IMR-90 (cell line): ENCODE results near the gene CACYBP. TPM values are rescaled to one million over a fixed set of nuclear protein-coding genes. Genes with fewer than 3 reads are reported as not detected.

Experiments used
- ATAC-seq: fragments of 200-7000 bp; cut with Tn5 transposase; 2 replicates; pipeline ENCODE4 v1.9.1; 2020; ENCODE audit warnings: low read depth, mild to moderate bottlenecking, moderate library complexity
- BruUV-seq: library from RNA; stranded (reverse); fragments of 400-500 nt; replicated peaks from 2 replicates; lab custom pipeline; 2021; lab: Mats Ljungman, UMichigan
- CTCF ChIA-PET: fragments of 300-600 bp; formaldehyde crosslinking; extraction: SDS; loops from one replicate; lab custom pipeline; 2021; ENCODE audit warnings: antibody characterized with exemption; lab: Yijun Ruan, JAX
- POLR2A ChIA-PET: fragments of 300-600 bp; sonication (Branson Sonifier 250); formaldehyde crosslinking; loops from one replicate; lab custom pipeline; 2022; ENCODE audit warnings: antibody characterized with exemption; ENCODE audit not compliant: unreplicated experiment; lab: Charles Lee
- DNase-seq: peaks from one replicate; pipeline ENCODE4 v3.0.0; 2013
- H2AFZ ChIP-seq: replicated peaks from 2 replicates; pipeline ENCODE3; 2013; ENCODE audit warnings: low read length, mild to moderate bottlenecking; ENCODE audit not compliant: poor library complexity
- H2AK5ac ChIP-seq: 2 replicates; pipeline ENCODE4 v1.6.1; 2013; ENCODE audit warnings: low read depth, low read length, inconsistent platforms
- H2AK9ac ChIP-seq: replicated peaks from 2 replicates; pipeline ENCODE3; 2013; ENCODE audit warnings: mild to moderate bottlenecking, low read depth, low read length, moderate library complexity; ENCODE audit not compliant: poor library complexity
- H2BK120ac ChIP-seq: 2 replicates; pipeline ENCODE4 v1.6.1; 2013; ENCODE audit warnings: low read depth, low read length, inconsistent platforms
- H2BK15ac ChIP-seq: 3 replicates; pipeline ENCODE4 v1.6.1; 2013; ENCODE audit warnings: low read depth, low read length, inconsistent platforms
- H2BK20ac ChIP-seq: 2 replicates; pipeline ENCODE4 v1.6.1; 2013; ENCODE audit warnings: low read depth, mild to moderate bottlenecking, inconsistent platforms, low read length, moderate library complexity
- H2BK5ac ChIP-seq: 2 replicates; pipeline ENCODE4 v1.6.1; 2013; ENCODE audit warnings: mild to moderate bottlenecking, low read depth, low read length, inconsistent platforms; ENCODE audit not compliant: poor library complexity, severe bottlenecking
- H3K14ac ChIP-seq: replicated peaks from 2 replicates; pipeline ENCODE4 v1.6.1; 2013; ENCODE audit warnings: low read depth, low read length, inconsistent platforms
- H3K18ac ChIP-seq: 2 replicates; pipeline ENCODE4 v1.6.1; 2013; ENCODE audit warnings: low read depth, low read length, control low read depth
- H3K23ac ChIP-seq: 2 replicates; pipeline ENCODE4 v1.6.1; 2013; ENCODE audit warnings: low read depth, low read length, inconsistent platforms
- H3K27ac ChIP-seq: 2 replicates; pipeline ENCODE4 v1.5.1; 2013; ENCODE audit warnings: mild to moderate bottlenecking, control low read depth, low read length; ENCODE audit not compliant: insufficient read depth
- H3K27me3 ChIP-seq: 2 replicates; pipeline ENCODE4 v1.6.1; 2013; ENCODE audit warnings: low read length; ENCODE audit not compliant: control insufficient read depth, insufficient read depth
- H3K36me3 ChIP-seq: 2 replicates; pipeline ENCODE4 v1.6.1; 2013; ENCODE audit warnings: low read length, mixed read lengths; ENCODE audit not compliant: control insufficient read depth, insufficient read depth
- H3K4ac ChIP-seq: 2 replicates; pipeline ENCODE4 v1.6.1; 2013; ENCODE audit warnings: low read depth, low read length, inconsistent platforms
- H3K4me1 ChIP-seq: 2 replicates; pipeline ENCODE4 v1.6.1; 2013; ENCODE audit warnings: low read length, mixed read lengths; ENCODE audit not compliant: control insufficient read depth, insufficient read depth
- H3K4me2 ChIP-seq: 2 replicates; pipeline ENCODE4 v1.6.1; 2013; ENCODE audit warnings: low read depth, mild to moderate bottlenecking, control low read depth, low read length, moderate library complexity
- H3K4me3 ChIP-seq: 2 replicates; pipeline ENCODE4 v1.5.1; 2013; ENCODE audit warnings: low read depth, mild to moderate bottlenecking, control low read depth, low read length, moderate library complexity; ENCODE audit not compliant: insufficient read depth
- H3K56ac ChIP-seq: 2 replicates; pipeline ENCODE4 v1.6.1; 2013; ENCODE audit warnings: low read length, inconsistent platforms; ENCODE audit not compliant: insufficient read depth; ENCODE audit errors: extremely low read depth
- H3K79me1 ChIP-seq, 2 experiments: 2 replicates each; pipeline ENCODE4 v1.6.1; 2013; ENCODE audit warnings: low read length in 2 of 2, inconsistent platforms in 1 of 2, low read depth in 1 of 2
- H3K9ac ChIP-seq: 2 replicates; pipeline ENCODE4 v1.6.1; 2013; ENCODE audit warnings: low read depth, low read length, control low read depth
- H3K9me1 ChIP-seq: 2 replicates; pipeline ENCODE4 v1.6.1; 2013; ENCODE audit warnings: low read length, inconsistent platforms; ENCODE audit not compliant: insufficient read depth
- H3K9me3 ChIP-seq: 2 replicates; pipeline ENCODE4 v1.6.1; 2013; ENCODE audit warnings: low read length; ENCODE audit not compliant: control insufficient read depth, insufficient read depth
- H4K20me1 ChIP-seq: 2 replicates; pipeline ENCODE4 v1.6.1; 2013; ENCODE audit warnings: low read length, inconsistent platforms; ENCODE audit not compliant: insufficient read depth
- H4K5ac ChIP-seq: 2 replicates; pipeline ENCODE4 v1.6.1; 2013; ENCODE audit warnings: mild to moderate bottlenecking, low read depth, low read length, control low read depth
- H4K8ac ChIP-seq, 2 experiments: 2 replicates each; pipeline ENCODE4 v1.6.1; 2013; ENCODE audit warnings: low read depth in 2 of 2, low read length in 2 of 2, control low read depth in 1 of 2, inconsistent platforms in 1 of 2
- H4K91ac ChIP-seq: 2 replicates; pipeline ENCODE4 v1.6.1; 2013; ENCODE audit warnings: low read depth, low read length, inconsistent platforms; ENCODE audit not compliant: insufficient read depth
- BHLHE40 ChIP-seq: fragments of 150-350 bp; IDR thresholded peaks from 2 replicates; pipeline ENCODE4 v1.6.1; 2016; ENCODE audit warnings: mild to moderate bottlenecking, low read depth, low read length
- CEBPB ChIP-seq: IDR thresholded peaks from 2 replicates; pipeline ENCODE4 v1.6.1; 2012; ENCODE audit warnings: low read depth, low read length, improper control_type of control experiment
- CHD1 ChIP-seq: IDR thresholded peaks from 2 replicates; pipeline ENCODE4 v1.6.1; 2012; ENCODE audit warnings: low read depth, low read length, improper control_type of control experiment
- FOS ChIP-seq: fragments of 150-350 bp; IDR thresholded peaks from 2 replicates; pipeline ENCODE4 v1.6.1; 2016; ENCODE audit warnings: low read depth, low read length
- MAFK ChIP-seq: IDR thresholded peaks from 2 replicates; pipeline ENCODE4 v1.6.1; 2012; ENCODE audit warnings: low read depth, low read length, improper control_type of control experiment
- MAZ ChIP-seq: IDR thresholded peaks from 2 replicates; pipeline ENCODE4 v1.6.1; 2012; ENCODE audit warnings: low read depth, mild to moderate bottlenecking, low read length, improper control_type of control experiment, moderate library complexity, borderline replicate concordance
- MXI1 ChIP-seq: IDR thresholded peaks from 2 replicates; pipeline ENCODE4 v1.6.1; 2012; ENCODE audit warnings: low read depth, mild to moderate bottlenecking, low read length, moderate library complexity, borderline replicate concordance
- NFE2L2 ChIP-seq: fragments of 150-350 bp; IDR thresholded peaks from 2 replicates; pipeline ENCODE4 v1.6.1; 2016; ENCODE audit warnings: low read depth, mild to moderate bottlenecking, low read length
- POLR2A ChIP-seq: IDR thresholded peaks from 2 replicates; pipeline ENCODE4 v1.6.1; 2012; ENCODE audit warnings: mild to moderate bottlenecking, low read depth, low read length
- RAD21 ChIP-seq: IDR thresholded peaks from 2 replicates; pipeline ENCODE4 v1.6.1; 2012; ENCODE audit warnings: low read length, improper control_type of control experiment
- RCOR1 ChIP-seq: IDR thresholded peaks from 2 replicates; pipeline ENCODE4 v1.6.1; 2012; ENCODE audit warnings: mild to moderate bottlenecking, low read length, improper control_type of control experiment; ENCODE audit not compliant: insufficient replicate concordance
- RFX5 ChIP-seq: IDR thresholded peaks from 2 replicates; pipeline ENCODE4 v1.8.0; 2012; ENCODE audit warnings: low read depth, mild to moderate bottlenecking, low read length, moderate library complexity
- SMC3 ChIP-seq: fragments of 150-350 bp; IDR thresholded peaks from 2 replicates; pipeline ENCODE4 v1.6.1; 2016; ENCODE audit warnings: low read depth, mild to moderate bottlenecking, antibody characterized with exemption, low read length, moderate library complexity
- WGBS, 2 experiments: methylation state at CpG; one replicate each; pipeline versions ENCODE4 v1.1.5 to v1.1.7; 2013; ENCODE audit warnings: missing lambda C conversion rate in 2 of 2; ENCODE audit not compliant: insufficient read length in 1 of 2; ENCODE audit errors: extremely low coverage in 2 of 2; 5-methylcytosine and 5-hydroxymethylcytosine counted together
- dilution Hi-C: fragments of 300-500 bp; cut with HindIII; formaldehyde crosslinking; loops from one replicate; pipeline ENCODE4 v1.14.3; 2018; ENCODE audit warnings: low sequenced_read_pairs; ENCODE audit not compliant: unreplicated experiment
- in situ Hi-C: fragments of 300-500 bp; cut with MboI; formaldehyde crosslinking; loops from 3 replicates; pipeline ENCODE4 v1.14.3; 2019; ENCODE audit warnings: low sequenced_read_pairs, inconsistent platforms, mixed read lengths
- intact Hi-C: fragments of 100-400 bp; cut with micrococcal nuclease; formaldehyde crosslinking; loops from 2 replicates; pipeline ENCODE4 v1.10.0; 2022
- polyA plus RNA-seq, 3 experiments: library from polyadenylated mRNA; depleted of rRNA; stranded (reverse); fragments of >200 nt; gene quantifications; 2 replicates each; pipeline ENCODE4 v1.2.3, GENCODE V29; 2012; ENCODE audit warnings: low replicate concordance in 1 of 3
- total RNA-seq: library from RNA; depleted of rRNA; stranded (reverse); fragments of >200 nt; gene quantifications from 2 replicates; pipeline ENCODE4 v1.2.3, GENCODE V29; 2012
- TF ChIP-seq, protein P1 (sequence below): conservative IDR thresholded peaks from 2 replicates; pipeline ENCODE4 v1.5.1; 2012; ENCODE audit warnings: mild to moderate bottlenecking, low read depth, low read length, improper control_type of control experiment
- TF ChIP-seq, protein P2 (sequence below): fragments of 150-350 bp; IDR thresholded peaks from 2 replicates; pipeline ENCODE4 v1.6.1; 2016; ENCODE audit warnings: low read depth, mild to moderate bottlenecking, low read length, moderate library complexity, borderline replicate concordance
- TF ChIP-seq, protein P3 (sequence below): fragments of 150-350 bp; IDR thresholded peaks from 2 replicates; pipeline ENCODE4 v1.6.1; 2017; ENCODE audit warnings: mild to moderate bottlenecking, antibody characterized with exemption, low read length, low read depth

Gene CACYBP
- total and polyA plus RNA-seq, 2 of the 4 experiments (the other 2 are of a cell fraction) = 61.8 to 62.8 TPM

DNA sequence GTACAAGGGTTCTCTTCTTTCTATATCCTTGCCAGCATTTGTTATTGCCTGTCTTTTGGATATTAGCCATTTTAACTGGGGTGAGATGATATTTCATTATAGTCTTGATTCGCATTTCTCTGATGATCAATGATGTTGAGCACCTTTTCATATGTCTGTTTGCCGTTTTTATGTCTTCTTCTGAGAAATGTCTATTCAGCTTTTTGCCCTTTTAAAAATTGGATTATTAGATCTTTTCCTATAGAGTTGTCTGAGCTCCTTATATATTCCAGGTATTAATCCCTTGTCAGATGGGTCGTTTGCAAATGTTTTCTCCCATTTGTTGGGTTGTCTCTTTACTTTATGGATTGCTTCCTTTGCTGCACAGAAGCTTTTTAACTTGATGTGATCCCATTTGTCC lies 42.9 kb downstream of the CACYBP start:
- no TSS peak for BruUV-seq
- no peak overlapping the region for H3K4ac ChIP-seq
- no peak overlapping the region for H3K14ac ChIP-seq
- H2BK5ac ChIP-seq = no peak overlapping the region
- in situ Hi-C loops (no loop called here), dilution Hi-C loops (no loop called here), intact Hi-C loops (no loop called here)
- peaks cover 1% of the 10 kb centered on the region for H3K27me3 ChIP-seq
- H3K56ac ChIP-seq = no peak overlapping the region
- no peak overlapping the region for H2AFZ ChIP-seq
- no peaks in the 10 kb centered on the region for H3K36me3 ChIP-seq
- no CpG with 5 or more reads among the region's 3 CpGs for WGBS, 2 experiments
- no peak overlapping the region for H4K91ac ChIP-seq
- ChIA-PET POLR2A (no interaction called here), CTCF (no interaction called here)
- H3K9ac ChIP-seq = no peak overlapping the region
- TF ChIP-seq, protein P1, sequence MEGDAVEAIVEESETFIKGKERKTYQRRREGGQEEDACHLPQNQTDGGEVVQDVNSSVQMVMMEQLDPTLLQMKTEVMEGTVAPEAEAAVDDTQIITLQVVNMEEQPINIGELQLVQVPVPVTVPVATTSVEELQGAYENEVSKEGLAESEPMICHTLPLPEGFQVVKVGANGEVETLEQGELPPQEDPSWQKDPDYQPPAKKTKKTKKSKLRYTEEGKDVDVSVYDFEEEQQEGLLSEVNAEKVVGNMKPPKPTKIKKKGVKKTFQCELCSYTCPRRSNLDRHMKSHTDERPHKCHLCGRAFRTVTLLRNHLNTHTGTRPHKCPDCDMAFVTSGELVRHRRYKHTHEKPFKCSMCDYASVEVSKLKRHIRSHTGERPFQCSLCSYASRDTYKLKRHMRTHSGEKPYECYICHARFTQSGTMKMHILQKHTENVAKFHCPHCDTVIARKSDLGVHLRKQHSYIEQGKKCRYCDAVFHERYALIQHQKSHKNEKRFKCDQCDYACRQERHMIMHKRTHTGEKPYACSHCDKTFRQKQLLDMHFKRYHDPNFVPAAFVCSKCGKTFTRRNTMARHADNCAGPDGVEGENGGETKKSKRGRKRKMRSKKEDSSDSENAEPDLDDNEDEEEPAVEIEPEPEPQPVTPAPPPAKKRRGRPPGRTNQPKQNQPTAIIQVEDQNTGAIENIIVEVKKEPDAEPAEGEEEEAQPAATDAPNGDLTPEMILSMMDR = no peak
- TF ChIP-seq CHD1 (no peak), RCOR1 (no peak), NFE2L2 (no peak), MAFK (no peak), CEBPB (no peak), FOS (no peak), POLR2A (no peak), RAD21 (no peak), RFX5 (no peak), BHLHE40 (no peak), MAZ (no peak), MXI1 (no peak), SMC3 (no peak)
- TF ChIP-seq, protein P2, sequence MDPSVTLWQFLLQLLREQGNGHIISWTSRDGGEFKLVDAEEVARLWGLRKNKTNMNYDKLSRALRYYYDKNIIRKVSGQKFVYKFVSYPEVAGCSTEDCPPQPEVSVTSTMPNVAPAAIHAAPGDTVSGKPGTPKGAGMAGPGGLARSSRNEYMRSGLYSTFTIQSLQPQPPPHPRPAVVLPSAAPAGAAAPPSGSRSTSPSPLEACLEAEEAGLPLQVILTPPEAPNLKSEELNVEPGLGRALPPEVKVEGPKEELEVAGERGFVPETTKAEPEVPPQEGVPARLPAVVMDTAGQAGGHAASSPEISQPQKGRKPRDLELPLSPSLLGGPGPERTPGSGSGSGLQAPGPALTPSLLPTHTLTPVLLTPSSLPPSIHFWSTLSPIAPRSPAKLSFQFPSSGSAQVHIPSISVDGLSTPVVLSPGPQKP = no peak
- TF ChIP-seq, protein P3, sequence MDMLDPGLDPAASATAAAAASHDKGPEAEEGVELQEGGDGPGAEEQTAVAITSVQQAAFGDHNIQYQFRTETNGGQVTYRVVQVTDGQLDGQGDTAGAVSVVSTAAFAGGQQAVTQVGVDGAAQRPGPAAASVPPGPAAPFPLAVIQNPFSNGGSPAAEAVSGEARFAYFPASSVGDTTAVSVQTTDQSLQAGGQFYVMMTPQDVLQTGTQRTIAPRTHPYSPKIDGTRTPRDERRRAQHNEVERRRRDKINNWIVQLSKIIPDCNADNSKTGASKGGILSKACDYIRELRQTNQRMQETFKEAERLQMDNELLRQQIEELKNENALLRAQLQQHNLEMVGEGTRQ = no peak
- ATAC-seq (no peak), DNase-seq (no peak)
- H4K5ac ChIP-seq = no peak overlapping the region
- H3K4me1 ChIP-seq = no peaks in the 10 kb centered on the region
- H3K4me2 ChIP-seq = no peak overlapping the region
- no peak overlapping the region for H3K27ac ChIP-seq
- no peaks in the 10 kb centered on the region for H3K79me1 ChIP-seq
- no peak overlapping the region for H2BK15ac ChIP-seq
- no peak overlapping the region for H2BK20ac ChIP-seq
- no peaks in the 10 kb centered on the region for H4K20me1 ChIP-seq
- no peaks in the 10 kb centered on the region for H3K9me3 ChIP-seq
- H4K8ac ChIP-seq = no peak overlapping the region
- H2BK120ac ChIP-seq = no peak overlapping the region
- no peak overlapping the region for H2AK5ac ChIP-seq
- H3K18ac ChIP-seq = no peak overlapping the region
- no peak overlapping the region for H2AK9ac ChIP-seq
- no peak overlapping the region for H3K4me3 ChIP-seq
- H3K9me1 ChIP-seq = no peaks in the 10 kb centered on the region
- no peak overlapping the region for H3K23ac ChIP-seq
